ENCODE results near the gene ESX1. TPM values are rescaled to one million over a fixed set of nuclear protein-coding genes. Genes with fewer than 3 reads are reported as not detected.
"Not testable (repeated sequence)": the region's sequence is repeated elsewhere in the genome, so short reads cannot be mapped to it uniquely, and the experiment has no call there.

Gene ESX1
- not detected for polyA plus RNA-seq (2012; ENCODE audit: insufficient read depth, insufficient read length)

- no peak for DNase-seq (ENCODE audit: low read depth, low spot score)
- no peak within 1 kb of the TSS for H3K4me3 ChIP-seq (ENCODE audit: low read length)
Measured at GRCh38 chrX:104254442-104255115, at the start of gene ESX1. TSS of gene ESX1 (minus strand) at chrX:104254933. CDS start at chrX:104254849, 84 bp downstream.

DNA sequence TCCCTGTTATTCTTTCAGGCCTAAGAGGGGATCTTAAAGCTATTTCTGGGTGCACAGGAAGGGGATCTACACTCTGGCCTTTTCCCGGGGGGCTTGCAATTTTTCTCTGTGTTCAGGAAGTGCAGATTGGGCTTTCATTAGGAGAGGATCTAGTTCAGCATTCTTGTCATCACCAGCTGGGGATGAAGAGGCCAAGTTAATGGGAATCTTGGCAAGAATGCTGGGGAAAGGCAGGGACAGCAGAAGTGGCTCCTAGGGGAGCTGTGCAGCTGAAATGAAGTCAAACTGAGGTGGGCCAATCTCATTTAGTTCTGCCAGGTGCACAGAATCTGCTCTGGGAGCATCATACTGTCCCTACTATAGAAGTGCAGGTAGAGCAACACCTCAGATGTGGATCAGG is 40.9 kb upstream of the ESX1 start:
- DNase-seq (ENCODE audit: low read depth, low spot score): no peak
- H3K4me3 ChIP-seq (ENCODE audit: low read length): no peak overlapping the region

GRCh38 chrX:104288961-104289360 is 34.2 kb upstream of the ESX1 start:
- DNase-seq (ENCODE audit: low read depth, low spot score): no peak
- no peak overlapping the region for H3K4me3 ChIP-seq (ENCODE audit: low read length)

- DNase-seq (ENCODE audit: low read depth, low spot score): no peak
- H3K4me3 ChIP-seq (ENCODE audit: low read length): no peak overlapping the region
Measured at GRCh38 chrX:104288269-104288668, 33.5 kb upstream of the ESX1 start.

- no peak overlapping the region for H3K4me3 ChIP-seq (ENCODE audit: low read length)
- DNase-seq (ENCODE audit: low read depth, low spot score): no peak
Measured at GRCh38 chrX:104285201-104285600, 30.5 kb upstream of the ESX1 start.

DNA sequence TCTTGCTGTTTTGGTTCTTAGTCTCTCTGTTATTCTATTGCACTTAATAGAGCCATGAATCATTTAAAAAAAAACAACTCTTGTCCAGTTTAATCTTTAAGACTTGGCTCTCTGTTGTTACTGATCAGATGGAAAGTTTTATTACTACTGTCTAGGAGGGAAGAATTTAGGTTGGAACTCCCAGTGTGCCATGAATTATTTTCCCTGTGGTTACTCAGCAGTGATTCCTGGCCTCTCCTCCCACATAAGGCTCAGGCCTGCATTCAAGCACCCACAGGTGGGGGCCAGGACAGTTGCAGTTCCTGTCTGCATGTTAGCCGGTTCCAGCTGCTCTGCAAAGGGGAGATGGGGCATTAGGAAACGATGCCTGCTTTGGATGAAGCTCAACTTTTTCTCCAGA is 29.8 kb upstream of the ESX1 start:
- no peak for DNase-seq (ENCODE audit: low read depth, low spot score)
- H3K4me3 ChIP-seq (ENCODE audit: low read length): no peak overlapping the region

- H3K4me3 ChIP-seq (ENCODE audit: low read length): no peak overlapping the region
- DNase-seq (ENCODE audit: low read depth, low spot score): no peak
Measured at GRCh38 chrX:104282166-104282725, 27.5 kb upstream of the ESX1 start.

DNA sequence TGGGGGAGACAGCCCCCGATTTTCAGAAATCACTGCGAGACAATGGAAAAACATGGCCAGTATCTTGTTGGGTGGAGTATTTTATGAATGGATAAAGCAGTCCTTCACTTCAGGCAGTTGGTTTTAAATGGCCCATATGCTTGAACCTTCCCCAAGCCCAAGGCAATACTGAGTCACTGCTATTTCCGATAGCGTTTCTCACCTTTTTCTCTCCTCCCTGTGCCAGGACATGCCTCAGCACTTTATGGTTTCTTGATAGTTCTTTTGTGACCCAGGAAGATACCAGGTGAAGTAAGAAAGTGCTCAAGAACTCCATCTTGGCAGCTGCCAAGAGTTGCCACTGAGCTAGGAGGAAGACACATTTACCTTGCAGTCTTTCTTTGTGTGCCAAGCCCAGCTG is 26.8 kb upstream of the ESX1 start:
- H3K4me3 ChIP-seq (ENCODE audit: low read length): no peak overlapping the region
- DNase-seq (ENCODE audit: low read depth, low spot score): no peak

DNA sequence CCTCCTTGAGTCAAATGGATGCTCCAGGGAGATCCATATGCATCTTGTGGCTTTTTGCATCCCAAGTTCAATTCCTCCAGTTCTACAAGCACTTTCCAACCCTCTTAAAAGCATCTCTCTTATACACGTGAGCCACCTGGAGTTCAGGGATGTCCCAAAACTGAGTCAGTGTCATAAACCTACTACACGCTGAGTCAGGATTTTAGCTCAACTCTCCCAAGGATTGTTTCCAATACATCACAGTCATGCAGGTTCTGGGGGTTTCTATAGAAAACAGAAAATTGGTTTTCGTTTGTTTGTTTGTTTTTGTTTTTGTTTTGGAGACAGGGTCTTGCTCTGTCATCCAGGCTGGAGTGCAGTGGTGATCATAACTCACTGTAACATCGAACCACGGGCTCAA is 25.9 kb upstream of the ESX1 start:
- no peak for DNase-seq (ENCODE audit: low read depth, low spot score)
- H3K4me3 ChIP-seq (ENCODE audit: low read length): no peak overlapping the region

- DNase-seq (ENCODE audit: low read depth, low spot score): peak; percentile 22
Measured at GRCh38 chrX:104270916-104271512, 16.3 kb upstream of the ESX1 start.

DNA sequence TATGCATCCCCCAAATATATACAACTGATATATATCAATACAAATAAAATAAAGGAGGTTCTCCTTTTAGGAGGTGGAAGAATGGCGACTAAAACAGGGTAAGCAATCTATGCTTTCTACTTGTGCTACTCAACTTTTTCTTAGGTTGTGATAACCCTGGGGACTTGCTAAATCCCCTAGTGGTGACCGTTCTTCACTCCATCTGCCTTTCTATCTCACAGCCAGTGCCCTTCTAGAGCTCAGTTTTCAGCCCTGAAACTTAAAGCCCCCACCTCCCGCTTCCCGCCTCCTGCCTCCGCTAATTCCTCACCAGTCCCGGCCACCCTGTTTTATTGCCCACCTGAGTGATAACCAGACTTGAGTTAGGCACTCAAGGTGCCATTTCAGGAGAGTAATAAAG is 15.5 kb upstream of the ESX1 start:
- H3K4me3 ChIP-seq (ENCODE audit: low read length): no peak overlapping the region
- DNase-seq (ENCODE audit: low read depth, low spot score): no peak

More at GRCh38 chrX:104270916-104271512, 16.3 kb upstream of the ESX1 start:
- 0 out of 2 replicates have a peak overlapping the region, but pooled peaks have one; percentile 3 for H3K4me3 ChIP-seq (ENCODE audit: low read length)

GRCh38 chrX:104255465-104255864 is 732 bp upstream of the ESX1 start:
- no peak overlapping the region for H3K4me3 ChIP-seq (ENCODE audit: low read length)
- no peak for DNase-seq (ENCODE audit: low read depth, low spot score)

- DNase-seq (ENCODE audit: low read depth, low spot score): no peak
- no peak overlapping the region for H3K4me3 ChIP-seq (ENCODE audit: low read length)
Measured at GRCh38 chrX:104253567-104254441, 929 bp downstream of the ESX1 start.

GRCh38 chrX:104250470-104250869 is 4.3 kb downstream of the ESX1 start:
- no peak for DNase-seq (ENCODE audit: low read depth, low spot score)
- no peak overlapping the region for H3K4me3 ChIP-seq (ENCODE audit: low read length)

GRCh38 chrX:104230060-104230459 is 24.7 kb downstream of the ESX1 start:
- DNase-seq (ENCODE audit: low read depth, low spot score); H3K4me3 ChIP-seq (ENCODE audit: low read length): not testable (repeated sequence)

- DNase-seq (ENCODE audit: low read depth, low spot score): no peak
- H3K4me3 ChIP-seq (ENCODE audit: low read length): no peak overlapping the region
Measured at GRCh38 chrX:104211187-104211586, 43.5 kb downstream of the ESX1 start.

DNA sequence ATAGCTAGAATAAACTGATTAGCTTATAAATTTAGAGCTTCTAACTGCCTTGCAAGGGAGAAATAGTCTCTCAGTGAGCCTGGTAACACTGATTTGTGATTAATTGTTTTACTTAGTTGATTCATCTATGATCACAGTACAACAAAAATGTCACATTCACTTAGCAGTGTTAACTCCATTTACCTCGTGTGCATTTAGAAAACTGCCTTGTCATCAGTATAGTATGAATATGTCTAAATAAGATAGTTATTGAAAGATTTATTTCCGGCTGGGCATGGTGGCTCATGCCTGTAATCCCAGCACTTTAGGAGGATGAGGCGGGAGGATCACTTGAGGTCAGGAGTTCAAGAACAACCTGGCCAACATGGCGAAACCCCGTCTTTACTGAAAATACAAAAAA is 49.2 kb downstream of the ESX1 start:
- DNase-seq (ENCODE audit: low read depth, low spot score): no peak
- H3K4me3 ChIP-seq (ENCODE audit: low read length): no peak overlapping the region

Data from Jurkat, Clone E6-1 (cell line).